ENCODE measurements around the gene HOXB3. TPM values are rescaled to one million over a fixed set of nuclear protein-coding genes. Genes with fewer than 3 reads are reported as not detected.

The HOXB3 gene
- total and polyA plus RNA-seq, 2 of the 4 experiments (the other 2 are of a cell fraction), result 6.3 to 59.6 TPM

GRCh38 chr17:48554412-48555257, 35.4 kb downstream of the HOXB3 start:
- peak overlapping the region; percentile 83 for H2BK120ac ChIP-seq (ENCODE audit: low read depth, low read length)
- H3K4me1 ChIP-seq (ENCODE audit: control insufficient read depth, insufficient read depth, low read length), result peaks cover 54% of the 10 kb centered on the region
- peak overlapping the region; percentile 95 for H3K23ac ChIP-seq (ENCODE audit: low read depth, low read length)
- H3K4me2 ChIP-seq (ENCODE audit: low read depth, low read length), result peak overlapping the region; percentile 92
- intact Hi-C loops (cut with micrococcal nuclease) (loop anchor here (2.0 kb wide), 1 partner anchor 20 kb away; no protein-coding TSS in a partner anchor), in situ Hi-C loops (cut with MboI; ENCODE audit: low sequenced_read_pairs) (no loop called here), dilution Hi-C loops (cut with HindIII; ENCODE audit: low sequenced_read_pairs, unreplicated experiment) (no loop called here)
- peak overlapping the region; percentile 81 for H2AK9ac ChIP-seq (replicated peaks; ENCODE audit: low read depth, low read length, poor library complexity)
- BruUV-seq (replicated peaks), result no TSS peak
- peak overlapping the region; percentile 10 for H2AFZ ChIP-seq (replicated peaks; ENCODE audit: low read length, poor library complexity)
- CTCF ChIA-PET, result interaction anchor here (0.7 kb wide), 1 partner anchor 202 kb away, joined by 3 read pairs; no protein-coding TSS in a partner anchor
- H4K91ac ChIP-seq (ENCODE audit: insufficient read depth, low read depth, low read length), result peak overlapping the region; percentile 79
- H3K9ac ChIP-seq (ENCODE audit: low read depth, low read length), result peak overlapping the region; percentile 91
- peak overlapping the region; percentile 96 for H2BK5ac ChIP-seq (ENCODE audit: low read depth, low read length, poor library complexity, severe bottlenecking)
- peaks cover 4% of the 10 kb centered on the region; the same call in 1 of the 2 replicates for H4K20me1 ChIP-seq (ENCODE audit: insufficient read depth, low read length)
- peak overlapping the region; percentile 30 to 87 for H4K8ac ChIP-seq (ENCODE audit: low read depth in 2 of 2, low read length in 2 of 2)
- peak overlapping the region; percentile 85 for H4K5ac ChIP-seq (ENCODE audit: low read depth, low read length)
- H3K4me3 ChIP-seq (ENCODE audit: insufficient read depth, low read depth, low read length), result peak overlapping the region; percentile 48
- DNase-seq (peak; percentile 27), ATAC-seq (ENCODE audit: low read depth) (no peak)
- H3K79me1 ChIP-seq (ENCODE audit: low read depth in 1 of 2, low read length in 2 of 2), result no peaks in the 10 kb centered on the region; a peak in 1 of 4 replicates
- peak overlapping the region; percentile 67 for H2AK5ac ChIP-seq (ENCODE audit: low read depth, low read length)
- no peaks in the 10 kb centered on the region for H3K9me3 ChIP-seq (ENCODE audit: control insufficient read depth, insufficient read depth, low read length)
- H3K18ac ChIP-seq (ENCODE audit: low read depth, low read length), result peak overlapping the region; percentile 86
- peak overlapping the region; percentile 90 for H3K56ac ChIP-seq (ENCODE audit: extremely low read depth, insufficient read depth, low read length)
- peak overlapping the region; percentile 93 for H3K27ac ChIP-seq (ENCODE audit: insufficient read depth, low read length)
- peak overlapping the region; percentile 81 for H3K4ac ChIP-seq (ENCODE audit: low read depth, low read length)
- peak overlapping the region; percentile 0; the same call in 1 of the 3 replicates for H2BK15ac ChIP-seq (ENCODE audit: low read depth, low read length)
- H3K27me3 ChIP-seq (ENCODE audit: control insufficient read depth, insufficient read depth, low read length), result no peaks in the 10 kb centered on the region
- 0% methylated on average over 24 of the region's 44 CpGs; no CpG with 5 or more reads in 1 of the 2 experiments for WGBS, 2 experiments (ENCODE audit: extremely low coverage in 2 of 2, insufficient read length in 1 of 2)
- H3K14ac ChIP-seq (replicated peaks; ENCODE audit: low read depth, low read length), result peak overlapping the region; percentile 23
- no peak for TF ChIP-seq MAZ (IDR thresholded peaks at IDR 0.05; ENCODE audit: borderline replicate concordance, low read depth, low read length)
- TF ChIP-seq CHD1 (IDR thresholded peaks at IDR 0.05; ENCODE audit: low read depth, low read length), result 0 out of 2 replicates have a peak, but pooled peaks have one; percentile 40
- H3K9me1 ChIP-seq (ENCODE audit: insufficient read depth, low read length), result no peaks in the 10 kb centered on the region
- POLR2A ChIA-PET (ENCODE audit: unreplicated experiment), result interaction anchor here (0.6 to 1.4 kb wide), 3 partner anchors 8 to 34 kb away, joined by 3 to 8 read pairs (median 4); no protein-coding TSS in a partner anchor
- H3K36me3 ChIP-seq (ENCODE audit: control insufficient read depth, insufficient read depth, low read length), result peaks cover 37% of the 10 kb centered on the region; the same call in 1 of the 2 replicates
- H2BK20ac ChIP-seq (ENCODE audit: low read depth, low read length), result peak overlapping the region; percentile 5
